Measurements from ENCODE around the gene TEAD2. TPM values are rescaled to one million over a fixed set of nuclear protein-coding genes. Genes with fewer than 3 reads are reported as not detected.

The TEAD2 gene
- total and polyA plus RNA-seq, 9 of the 15 experiments (the other 6 are each of a cell fraction or from before 2014, with no cell fraction given) = 1.6 to 27.0 (median 13.9) TPM

- TF ChIP-seq TRIM25 (IDR thresholded peaks at IDR 0.05; ENCODE audit: borderline replicate concordance) (no peak), IRF9 (tag; IDR thresholded peaks at IDR 0.05) (no peak), NFRKB (IDR thresholded peaks at IDR 0.05; ENCODE audit: low read depth) (0 out of 2 replicates have a peak, but pooled peaks have one; percentile 45), PRPF4 (IDR thresholded peaks at IDR 0.05; ENCODE audit: insufficient read depth, low read depth, low read length, poor library complexity, severe bottlenecking) (no peak), SIN3A (IDR thresholded peaks at IDR 0.05; ENCODE audit: borderline replicate concordance in 2 of 2, control insufficient read depth in 1 of 2, low read depth in 2 of 2, low read length in 2 of 2) (no peak), ADNP (tag; IDR thresholded peaks at IDR 0.05) (peak; percentile 33; the same call in 1 of the 2 replicates), POLR2AphosphoS2 (IDR thresholded peaks at IDR 0.05; ENCODE audit: low read length) (no peak), ZFP91 (CRISPR knock-in tag; IDR thresholded peaks at IDR 0.05) (no peak), NRF1 (conservative IDR thresholded peaks at IDR 0.05 in 1 of 2, IDR thresholded peaks at IDR 0.05 in 1 of 2) (peak; percentile 94 to 95), SUPT5H (IDR thresholded peaks at IDR 0.05) (peak; percentile 55), PTRF (tag; IDR thresholded peaks at IDR 0.05) (no peak)
These were observed 25.7 kb upstream of the TEAD2 start, which contains the start of gene KASH5 (continued) for GRCh38 chr19:49387936-49388372.

Data from K562 (cell line).